Measurements from ENCODE around the gene STPG2. TPM values are rescaled to one million over a fixed set of nuclear protein-coding genes. Genes with fewer than 3 reads are reported as not detected.

Gene STPG2
- total and polyA plus RNA-seq, 2 of the 4 experiments (the other 2 are of a cell fraction), result not detected

DNA sequence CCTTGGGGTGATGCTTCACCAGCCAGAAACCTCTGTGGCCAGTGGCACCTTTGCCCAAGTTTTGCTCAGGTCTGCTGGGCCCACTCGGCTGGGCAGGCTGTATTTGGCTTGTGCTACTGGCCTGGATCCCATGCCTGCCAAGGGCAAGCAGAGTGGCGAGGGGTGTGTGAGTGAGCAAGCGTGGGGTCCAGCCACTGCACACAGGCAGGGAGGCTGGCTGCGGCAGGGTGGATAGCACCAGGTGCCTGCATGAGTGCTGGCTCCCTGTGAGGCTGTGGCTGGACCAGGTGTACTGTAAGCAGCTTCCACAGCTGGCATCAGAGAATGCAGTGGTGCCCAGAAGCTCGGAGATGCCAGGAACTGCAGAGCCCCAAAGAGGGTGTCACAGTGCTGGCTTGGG is 478.5 kb downstream of the STPG2 start:
- ChIA-PET CTCF (no interaction called here), POLR2A (ENCODE audit: unreplicated experiment) (no interaction called here)
- no peak overlapping the region for H3K9ac ChIP-seq (ENCODE audit: low read depth, low read length)
- no peak overlapping the region for H4K91ac ChIP-seq (ENCODE audit: insufficient read depth, low read depth, low read length)
- no peak overlapping the region for H3K4me2 ChIP-seq (ENCODE audit: low read depth, low read length)
- H3K36me3 ChIP-seq (ENCODE audit: control insufficient read depth, insufficient read depth, low read length), result no peaks in the 10 kb centered on the region
- BruUV-seq (replicated peaks), result no TSS peak
- intact Hi-C loops (cut with micrococcal nuclease) (no loop called here), dilution Hi-C loops (cut with HindIII; ENCODE audit: low sequenced_read_pairs, unreplicated experiment) (no loop called here), in situ Hi-C loops (cut with MboI; ENCODE audit: low sequenced_read_pairs) (no loop called here)
- H3K27me3 ChIP-seq (ENCODE audit: control insufficient read depth, insufficient read depth, low read length), result no peaks in the 10 kb centered on the region
- no peak overlapping the region for H2AFZ ChIP-seq (replicated peaks; ENCODE audit: low read length, poor library complexity)
- H3K4me1 ChIP-seq (ENCODE audit: control insufficient read depth, insufficient read depth, low read length), result no peaks in the 10 kb centered on the region
- no peak overlapping the region for H2BK5ac ChIP-seq (ENCODE audit: low read depth, low read length, poor library complexity, severe bottlenecking)
- H4K8ac ChIP-seq (ENCODE audit: low read depth in 2 of 2, low read length in 2 of 2), result no peak overlapping the region
- no peak overlapping the region for H2BK15ac ChIP-seq (ENCODE audit: low read depth, low read length)
- DNase-seq (no peak), ATAC-seq (ENCODE audit: low read depth) (no peak)
- no peak overlapping the region for H3K18ac ChIP-seq (ENCODE audit: low read depth, low read length)
- no peak overlapping the region for H3K4ac ChIP-seq (ENCODE audit: low read depth, low read length)
- no peak overlapping the region for H3K4me3 ChIP-seq (ENCODE audit: insufficient read depth, low read depth, low read length)
- H2BK20ac ChIP-seq (ENCODE audit: low read depth, low read length), result no peak overlapping the region
- TF ChIP-seq MAFK (IDR thresholded peaks at IDR 0.05; ENCODE audit: low read depth, low read length) (no peak), RCOR1 (IDR thresholded peaks at IDR 0.05; ENCODE audit: insufficient replicate concordance, low read length) (no peak)
- no peak overlapping the region for H4K5ac ChIP-seq (ENCODE audit: low read depth, low read length)
- H3K56ac ChIP-seq (ENCODE audit: extremely low read depth, insufficient read depth, low read length), result no peak overlapping the region
- 38% methylated on average over 4 of the region's 5 CpGs; no CpG with 5 or more reads in 1 of the 2 experiments for WGBS, 2 experiments (ENCODE audit: extremely low coverage in 2 of 2, insufficient read length in 1 of 2)
- H2AK9ac ChIP-seq (replicated peaks; ENCODE audit: low read depth, low read length, poor library complexity), result no peak overlapping the region
- H4K20me1 ChIP-seq (ENCODE audit: insufficient read depth, low read length), result no peaks in the 10 kb centered on the region
- no peak overlapping the region for H3K27ac ChIP-seq (ENCODE audit: insufficient read depth, low read length)
- H2BK120ac ChIP-seq (ENCODE audit: low read depth, low read length), result no peak overlapping the region
- H3K9me3 ChIP-seq (ENCODE audit: control insufficient read depth, insufficient read depth, low read length), result peaks cover 11% of the 10 kb centered on the region
- no peaks in the 10 kb centered on the region for H3K79me1 ChIP-seq (ENCODE audit: low read depth in 1 of 2, low read length in 2 of 2)
- H3K14ac ChIP-seq (replicated peaks; ENCODE audit: low read depth, low read length), result no peak overlapping the region
- H2AK5ac ChIP-seq (ENCODE audit: low read depth, low read length), result no peak overlapping the region
- no peak overlapping the region for H3K23ac ChIP-seq (ENCODE audit: low read depth, low read length)
- H3K9me1 ChIP-seq (ENCODE audit: insufficient read depth, low read length), result no peaks in the 10 kb centered on the region
